ENCODE measurements around the gene ARMC3.

DNA sequence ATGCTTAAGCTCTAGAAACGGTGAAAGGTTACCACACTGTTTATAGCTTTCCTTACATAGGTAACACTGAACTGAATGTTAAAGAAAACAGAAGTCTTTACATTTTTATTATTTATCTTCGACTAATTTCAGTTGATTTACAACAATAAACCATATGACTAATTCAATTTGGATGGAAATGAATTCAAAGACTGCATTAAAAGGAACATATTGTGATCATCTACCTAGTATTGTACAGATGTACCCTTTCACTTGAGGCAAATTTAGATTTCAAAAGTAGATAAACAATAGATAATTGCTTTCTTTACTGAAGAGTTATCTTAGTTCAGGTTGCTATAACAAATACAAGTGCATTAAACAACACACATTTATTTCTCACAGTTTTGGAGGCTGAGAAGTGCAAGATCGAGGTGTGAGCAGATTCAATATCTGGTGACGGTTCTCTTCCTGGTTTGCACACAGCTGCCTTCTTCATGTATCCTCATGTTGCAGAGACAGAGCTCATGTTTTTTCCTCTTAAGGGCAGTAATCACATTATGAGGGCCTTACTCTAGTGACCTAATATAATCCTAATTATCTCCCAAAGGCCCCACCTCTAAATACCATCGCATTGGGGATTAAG is 15.0 kb upstream of the ARMC3 start:
- no peak for TF ChIP-seq EP300 (IDR thresholded peaks at IDR 0.05)
- TF ChIP-seq, protein P1, sequence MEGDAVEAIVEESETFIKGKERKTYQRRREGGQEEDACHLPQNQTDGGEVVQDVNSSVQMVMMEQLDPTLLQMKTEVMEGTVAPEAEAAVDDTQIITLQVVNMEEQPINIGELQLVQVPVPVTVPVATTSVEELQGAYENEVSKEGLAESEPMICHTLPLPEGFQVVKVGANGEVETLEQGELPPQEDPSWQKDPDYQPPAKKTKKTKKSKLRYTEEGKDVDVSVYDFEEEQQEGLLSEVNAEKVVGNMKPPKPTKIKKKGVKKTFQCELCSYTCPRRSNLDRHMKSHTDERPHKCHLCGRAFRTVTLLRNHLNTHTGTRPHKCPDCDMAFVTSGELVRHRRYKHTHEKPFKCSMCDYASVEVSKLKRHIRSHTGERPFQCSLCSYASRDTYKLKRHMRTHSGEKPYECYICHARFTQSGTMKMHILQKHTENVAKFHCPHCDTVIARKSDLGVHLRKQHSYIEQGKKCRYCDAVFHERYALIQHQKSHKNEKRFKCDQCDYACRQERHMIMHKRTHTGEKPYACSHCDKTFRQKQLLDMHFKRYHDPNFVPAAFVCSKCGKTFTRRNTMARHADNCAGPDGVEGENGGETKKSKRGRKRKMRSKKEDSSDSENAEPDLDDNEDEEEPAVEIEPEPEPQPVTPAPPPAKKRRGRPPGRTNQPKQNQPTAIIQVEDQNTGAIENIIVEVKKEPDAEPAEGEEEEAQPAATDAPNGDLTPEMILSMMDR (IDR thresholded peaks at IDR 0.05) = no peak
- no peak for TF ChIP-seq POLR2A (IDR thresholded peaks at IDR 0.05)

Measured in ovary (tissue), 3 donors.